Spleen (tissue), 11 donors: ENCODE results near the gene LPO. TPM values are rescaled to one million over a fixed set of nuclear protein-coding genes. Genes with fewer than 3 reads are reported as not detected.

Source experiments
- DNase-seq: peaks from one replicate; pipeline ENCODE4 v3.0.0-alpha.2; 2020
- H3K27ac ChIP-seq, 8 donors: fragments of 200-600 bp; sonication (generic) in 7 of 8; 1 replicate in 4 of 8; 2 replicates in 4 of 8; pipeline versions ENCODE4 v1.5.0 to v1.8.0; 2016 to 2021; ENCODE audit warnings: inconsistent platforms in 4 of 8, mild to moderate bottlenecking in 4 of 8, moderate library complexity in 1 of 8
- H3K27me3 ChIP-seq, 7 donors: fragments of 200-600 bp; sonication (generic) in 6 of 7; replicated peaks in 1 of 7; 1 replicate in 4 of 7; 2 replicates in 3 of 7; pipeline versions ENCODE4 v1.5.0 to v1.8.0; 2016 to 2021; ENCODE audit warnings: inconsistent platforms in 3 of 7, mild to moderate bottlenecking in 1 of 7
- H3K36me3 ChIP-seq, 6 donors: fragments of 200-600 bp; sonication (generic) in 5 of 6; 1 replicate in 4 of 6; 2 replicates in 2 of 6; pipeline versions ENCODE4 v1.5.0 to v1.8.0; 2016 to 2021; ENCODE audit warnings: inconsistent platforms in 2 of 6
- H3K4me1 ChIP-seq, 6 donors: fragments of 200-600 bp; sonication (generic) in 5 of 6; 1 replicate in 3 of 6; 2 replicates in 3 of 6; pipeline versions ENCODE4 v1.5.0 to v1.8.0; 2016 to 2021; ENCODE audit warnings: inconsistent platforms in 3 of 6
- H3K4me3 ChIP-seq, 8 donors: fragments of 200-600 bp; sonication (generic) in 7 of 8; 1 replicate in 4 of 8; 2 replicates in 4 of 8; pipeline versions ENCODE4 v1.5.0 to v1.8.0; 2016 to 2021; ENCODE audit warnings: inconsistent platforms in 4 of 8, mild to moderate bottlenecking in 4 of 8, moderate library complexity in 2 of 8
- H3K9me3 ChIP-seq, 8 donors: fragments of 200-600 bp; sonication (generic) in 7 of 8; 1 replicate in 4 of 8; 2 replicates in 4 of 8; pipeline versions ENCODE4 v1.5.0 to v1.8.0; 2016 to 2021; ENCODE audit warnings: inconsistent platforms in 4 of 8
- POLR2A ChIP-seq, 3 donors: fragments of 450-650 bp; IDR thresholded peaks; one replicate each; pipeline ENCODE4 v1.5.1; 2017; ENCODE audit warnings: antibody characterized with exemption in 3 of 3, mild to moderate bottlenecking in 1 of 3
- POLR2AphosphoS5 ChIP-seq, 3 donors: sonication (generic); formaldehyde crosslinking; IDR thresholded peaks; one replicate each; pipeline ENCODE4 v1.5.1; 2017; ENCODE audit warnings: antibody characterized with exemption in 3 of 3
- WGBS, 5 donors: extraction: QIAGEN DNeasy Blood & Tissue Kit in 3 of 5; methylation state at CpG; one replicate each; pipeline versions ENCODE4 v1.1.5 to v1.1.7; 2013 to 2018; 5-methylcytosine and 5-hydroxymethylcytosine counted together
- intact Hi-C: fragments of 100-400 bp; cut with DNase I; formaldehyde crosslinking; loops from one replicate; pipeline ENCODE4 v1.15.0; 2023; ENCODE audit warnings: low total_unique reads
- polyA plus RNA-seq, 3 donors: library from polyadenylated mRNA; stranded (reverse); fragments of 200-250 nt; gene quantifications; one replicate each; pipeline ENCODE4 v1.2.1, GENCODE V29; 2013
- total RNA-seq, 7 donors: library from RNA; depleted of rRNA in 3 of 7; stranded (reverse); fragments of >200 nt in 3 of 7; fragmentation: NEBNext Ultra II Directional in 4 of 7; extraction: Animal tissue kit (Norgen Biotek cat#: 25700) in 4 of 7; gene quantifications; one replicate each; pipeline versions ENCODE4 v1.1.0 to v1.2.1, GENCODE V29; 2016 to 2021
- TF ChIP-seq, protein P1 (sequence below), 11 experiments: fragments of 200-600 bp in 7 of 11; fragments of 450-650 bp in 4 of 11; sonication (generic) in 4 of 11; IDR thresholded peaks in 8 of 11; conservative IDR thresholded peaks in 3 of 11; 1 replicate in 7 of 11; 2 replicates in 4 of 11; pipeline versions ENCODE4 v1.4.0 to v1.8.0; 2016 to 2021; ENCODE audit warnings: antibody characterized with exemption in 11 of 11, inconsistent platforms in 4 of 11, mild to moderate bottlenecking in 1 of 11
- donor health status: healthy with polysubstance abuse.
- donor health status: DM: no; HTN: no; CAD: no; lungs with moderate emphysema.
- donor health status: DM: no; HTN: no; CAD: no.
- donor health status: Bipolar disorder and iron deficiency.
- donor health status: healthy.
- donor health status: DM: no; HTN: no; CAD: no.
- donor health status: DM: yes; HTN: yes; CAD: no.

The LPO gene
- total and polyA plus RNA-seq, 10 donors = 0.02 to 0.10 (median 0.06) TPM; not detected in 7

DNA sequence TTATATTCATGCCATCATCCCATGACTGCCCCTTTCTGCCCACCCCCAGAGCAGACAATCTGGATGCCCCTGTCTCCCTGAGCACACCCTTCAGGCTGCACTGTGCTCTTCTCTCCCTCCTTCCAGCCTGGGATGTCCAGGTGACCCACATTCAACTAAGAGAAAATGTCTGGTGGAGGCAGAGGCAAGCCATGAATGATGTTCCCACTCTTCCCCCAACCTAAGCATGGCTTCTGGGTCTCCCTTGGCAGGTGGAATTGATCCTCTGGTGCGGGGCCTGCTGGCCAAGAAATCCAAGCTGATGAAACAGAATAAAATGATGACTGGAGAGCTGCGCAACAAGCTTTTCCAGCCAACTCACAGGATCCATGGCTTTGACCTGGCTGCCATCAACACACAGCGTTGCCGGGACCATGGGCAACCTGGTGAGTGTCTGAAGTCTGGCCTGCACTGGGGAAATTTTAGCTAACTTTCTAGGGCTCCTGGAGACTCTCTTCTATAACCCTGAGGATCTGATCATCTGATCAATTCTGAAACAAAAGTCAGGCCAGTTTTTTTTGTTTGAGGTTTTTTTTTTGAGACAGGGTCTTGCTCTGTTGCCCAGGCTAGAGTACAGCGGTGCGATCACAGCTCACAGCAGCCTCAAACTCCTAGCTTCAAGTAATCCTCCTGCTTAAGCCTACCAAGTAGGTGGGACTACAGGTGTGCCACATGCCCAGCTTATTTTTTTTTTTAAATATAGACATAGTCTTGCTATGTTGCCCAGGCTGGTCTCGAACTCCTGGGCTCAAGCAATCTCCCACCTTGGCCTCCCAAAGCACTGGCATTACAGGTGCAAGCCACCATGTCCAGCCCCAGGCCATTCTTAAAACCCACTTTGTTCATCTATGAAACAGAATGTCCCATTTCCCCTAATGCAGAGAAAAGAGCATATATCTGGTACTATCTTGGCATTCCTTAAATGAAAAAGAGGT is 27.8 kb downstream of the LPO start:
- DNase-seq = peak; percentile 10
- TF ChIP-seq, protein P1, sequence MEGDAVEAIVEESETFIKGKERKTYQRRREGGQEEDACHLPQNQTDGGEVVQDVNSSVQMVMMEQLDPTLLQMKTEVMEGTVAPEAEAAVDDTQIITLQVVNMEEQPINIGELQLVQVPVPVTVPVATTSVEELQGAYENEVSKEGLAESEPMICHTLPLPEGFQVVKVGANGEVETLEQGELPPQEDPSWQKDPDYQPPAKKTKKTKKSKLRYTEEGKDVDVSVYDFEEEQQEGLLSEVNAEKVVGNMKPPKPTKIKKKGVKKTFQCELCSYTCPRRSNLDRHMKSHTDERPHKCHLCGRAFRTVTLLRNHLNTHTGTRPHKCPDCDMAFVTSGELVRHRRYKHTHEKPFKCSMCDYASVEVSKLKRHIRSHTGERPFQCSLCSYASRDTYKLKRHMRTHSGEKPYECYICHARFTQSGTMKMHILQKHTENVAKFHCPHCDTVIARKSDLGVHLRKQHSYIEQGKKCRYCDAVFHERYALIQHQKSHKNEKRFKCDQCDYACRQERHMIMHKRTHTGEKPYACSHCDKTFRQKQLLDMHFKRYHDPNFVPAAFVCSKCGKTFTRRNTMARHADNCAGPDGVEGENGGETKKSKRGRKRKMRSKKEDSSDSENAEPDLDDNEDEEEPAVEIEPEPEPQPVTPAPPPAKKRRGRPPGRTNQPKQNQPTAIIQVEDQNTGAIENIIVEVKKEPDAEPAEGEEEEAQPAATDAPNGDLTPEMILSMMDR (IDR thresholded peaks at IDR 0.05 in 8 of 11, conservative IDR thresholded peaks at IDR 0.05 in 3 of 11) = no peak
- no peak for TF ChIP-seq POLR2AphosphoS5 (IDR thresholded peaks at IDR 0.05)
- intact Hi-C loops = no loop called here
- 68 to 89% (median 80%) methylated on average over 7 of the region's 7 CpGs for WGBS, 5 donors
- H3K27me3 ChIP-seq = peaks cover 0 to 44% (median 24%) of the 10 kb centered on the region in 7 donors
- no peaks in the 10 kb centered on the region for H3K36me3 ChIP-seq
- no peaks in the 10 kb centered on the region for H3K4me1 ChIP-seq
- H3K4me3 ChIP-seq = no peak overlapping the region
- H3K9me3 ChIP-seq = no peaks in the 10 kb centered on the region
- H3K27ac ChIP-seq = no peak overlapping the region

DNA sequence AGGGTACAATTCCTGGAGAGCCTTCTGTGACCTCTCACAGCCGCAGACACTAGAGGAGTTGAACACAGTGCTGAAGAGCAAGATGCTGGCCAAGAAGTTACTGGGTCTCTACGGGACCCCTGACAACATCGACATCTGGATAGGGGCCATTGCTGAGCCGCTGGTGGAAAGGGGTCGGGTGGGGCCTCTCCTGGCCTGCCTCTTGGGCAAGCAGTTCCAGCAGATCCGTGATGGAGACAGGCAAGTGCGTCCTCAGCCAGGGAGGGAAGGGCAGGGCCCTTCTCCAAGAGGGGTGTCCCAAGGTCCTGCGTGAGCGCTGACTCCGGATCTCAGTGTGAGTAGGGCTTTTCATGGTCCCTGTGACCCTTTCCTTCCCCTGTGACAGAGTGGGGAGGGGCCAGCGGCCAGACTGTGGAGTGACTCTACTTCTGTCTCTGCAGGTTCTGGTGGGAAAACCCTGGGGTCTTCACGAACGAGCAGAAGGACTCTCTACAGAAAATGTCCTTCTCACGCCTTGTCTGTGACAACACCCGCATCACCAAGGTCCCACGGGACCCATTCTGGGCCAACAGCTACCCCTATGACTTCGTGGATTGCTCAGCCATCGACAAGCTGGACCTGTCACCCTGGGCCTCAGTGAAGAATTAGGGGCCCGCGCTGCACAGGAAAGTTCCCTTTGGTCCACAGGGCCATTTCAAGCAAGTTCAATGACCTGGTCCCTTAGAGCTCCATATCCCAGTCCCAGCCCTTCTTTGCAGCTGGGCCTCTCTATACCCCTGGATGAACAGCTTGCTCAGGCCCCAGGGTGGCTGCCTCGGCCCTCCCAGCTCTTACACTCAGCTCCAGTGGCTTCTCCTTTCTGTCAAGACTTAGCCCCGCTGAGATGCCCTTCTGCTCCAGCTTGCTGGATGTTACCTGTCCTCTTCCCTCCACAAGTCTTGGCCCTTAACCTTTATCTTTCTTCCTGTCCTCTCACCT is 29.3 kb downstream of the LPO start:
- Histone ChIP-seq H3K4me3 (no peak overlapping the region), H3K4me1 (no peaks in the 10 kb centered on the region), H3K9me3 (no peaks in the 10 kb centered on the region), H3K36me3 (no peaks in the 10 kb centered on the region), H3K27ac (no peak overlapping the region), H3K27me3 (peaks cover 0 to 34% (median 17%) of the 10 kb centered on the region in 7 donors)
- TF ChIP-seq, protein P1 (IDR thresholded peaks at IDR 0.05 in 8 of 11, conservative IDR thresholded peaks at IDR 0.05 in 3 of 11) = no peak
- no peak for TF ChIP-seq POLR2A (IDR thresholded peaks at IDR 0.05)
- no peak for TF ChIP-seq POLR2AphosphoS5 (IDR thresholded peaks at IDR 0.05)
- 49 to 80% (median 70%) methylated on average over 16 to 22 of the region's 22 CpGs for WGBS, 5 donors
- intact Hi-C loops = no loop called here
- DNase-seq = peak; percentile 58

DNA sequence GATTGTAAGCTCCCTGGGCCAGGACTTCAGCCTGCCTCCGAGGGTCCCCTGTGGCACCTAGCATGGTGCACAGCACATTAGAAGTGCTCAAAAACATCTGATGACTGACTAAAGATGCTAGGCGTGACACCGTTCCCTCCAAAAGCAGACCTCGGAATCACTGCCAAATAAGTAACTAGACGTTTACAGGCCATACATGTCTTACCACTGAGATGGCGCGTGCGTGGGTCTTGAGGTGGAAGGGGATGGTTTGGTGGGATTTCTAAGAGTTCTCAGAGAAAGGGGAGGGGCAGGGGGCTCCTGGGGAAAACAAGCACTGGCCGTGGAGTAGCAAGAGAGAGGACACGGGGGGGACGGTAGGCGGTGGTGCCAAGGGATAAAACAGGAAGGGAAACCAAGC is 29.9 kb downstream of the LPO start:
- intact Hi-C loops = no loop called here
- H3K9me3 ChIP-seq = no peaks in the 10 kb centered on the region
- H3K36me3 ChIP-seq = no peaks in the 10 kb centered on the region
- H3K4me3 ChIP-seq = no peak overlapping the region
- TF ChIP-seq POLR2AphosphoS5 (IDR thresholded peaks at IDR 0.05) = no peak
- no peak for TF ChIP-seq POLR2A (IDR thresholded peaks at IDR 0.05)
- TF ChIP-seq, protein P1 (IDR thresholded peaks at IDR 0.05 in 8 of 11, conservative IDR thresholded peaks at IDR 0.05 in 3 of 11) = no peak
- peaks cover 0 to 28% (median 13%) of the 10 kb centered on the region in 7 donors for H3K27me3 ChIP-seq
- peak; percentile 24 for DNase-seq
- 54 to 79% (median 69%) methylated on average over 12 of the region's 12 CpGs for whole genome bisulfite sequencing, 5 donors
- H3K27ac ChIP-seq = no peak overlapping the region
- peaks cover 0 to 7% (median 0%) of the 10 kb centered on the region in 6 donors for H3K4me1 ChIP-seq
